HCT116 (cell line): ENCODE data around the gene CRYBA4.

Experiments used
- CEBPB ChIP-seq: IDR thresholded peaks from 2 replicates; pipeline ENCODE4 v1.6.1; 2012; ENCODE audit warnings: low read depth
- EZH2 ChIP-seq: fragments of 200-600 bp; sonication (generic); IDR thresholded peaks from 2 replicates; pipeline ENCODE4 v1.6.1; 2017; ENCODE audit warnings: antibody characterized with exemption, mixed run types
- EZH2phosphoT487 ChIP-seq: fragments of 200-600 bp; IDR thresholded peaks from 2 replicates; pipeline ENCODE4 v1.6.1; 2018; ENCODE audit warnings: antibody characterized with exemption, borderline replicate concordance
- FOSL1 ChIP-seq: IDR thresholded peaks from 2 replicates; pipeline ENCODE4 v1.6.1; 2012; ENCODE audit warnings: low read depth
- MAX ChIP-seq: IDR thresholded peaks from 2 replicates; pipeline ENCODE4 v1.6.1; 2012
- POLR2A ChIP-seq: IDR thresholded peaks from 2 replicates; pipeline ENCODE4 v1.7.0; 2011; ENCODE audit warnings: borderline replicate concordance; ENCODE audit not compliant: insufficient read depth, insufficient read length; ENCODE audit errors: extremely low read depth
- POLR2AphosphoS5 ChIP-seq: IDR thresholded peaks from 2 replicates; pipeline ENCODE4 v1.6.1; 2011; ENCODE audit warnings: mild to moderate bottlenecking, low read depth, low read length, moderate library complexity
- RAD21 ChIP-seq: IDR thresholded peaks from 2 replicates; pipeline ENCODE4 v1.6.1; 2012; ENCODE audit warnings: low read depth, mild to moderate bottlenecking
- SIN3A ChIP-seq: IDR thresholded peaks from 2 replicates; pipeline ENCODE4 v1.6.1; 2012; ENCODE audit warnings: low read depth
- SP1 ChIP-seq: IDR thresholded peaks from 2 replicates; pipeline ENCODE4 v1.6.1; 2012; ENCODE audit warnings: low read depth
- YY1 ChIP-seq: IDR thresholded peaks from 2 replicates; pipeline ENCODE4 v1.6.1; 2011; ENCODE audit warnings: low read length, low read depth, moderate library complexity, mild to moderate bottlenecking; ENCODE audit not compliant: insufficient replicate concordance; ENCODE audit errors: extremely low read depth
- TF ChIP-seq, protein P1 (sequence below), 3 experiments: fragments of 200-600 bp in 1 of 3; sonication (generic) in 1 of 3; IDR thresholded peaks in 2 of 3; conservative IDR thresholded peaks in 1 of 3; 2 replicates each; pipeline ENCODE4 v1.5.1; 2012 to 2017; ENCODE audit warnings: low read depth in 2 of 3, low read length in 2 of 3, antibody characterized with exemption in 1 of 3, borderline replicate concordance in 1 of 3, control low read depth in 1 of 3, mild to moderate bottlenecking in 1 of 3, mixed read lengths in 1 of 3, mixed run types in 1 of 3, moderate library complexity in 1 of 3; ENCODE audit not compliant: insufficient read depth in 1 of 3
- TF ChIP-seq, protein P2 (sequence below): IDR thresholded peaks from 2 replicates; pipeline ENCODE4 v1.6.1; 2012; ENCODE audit warnings: low read depth
- TF ChIP-seq, protein P3 (sequence below): IDR thresholded peaks from 2 replicates; pipeline ENCODE4 v1.6.1; 2012

DNA sequence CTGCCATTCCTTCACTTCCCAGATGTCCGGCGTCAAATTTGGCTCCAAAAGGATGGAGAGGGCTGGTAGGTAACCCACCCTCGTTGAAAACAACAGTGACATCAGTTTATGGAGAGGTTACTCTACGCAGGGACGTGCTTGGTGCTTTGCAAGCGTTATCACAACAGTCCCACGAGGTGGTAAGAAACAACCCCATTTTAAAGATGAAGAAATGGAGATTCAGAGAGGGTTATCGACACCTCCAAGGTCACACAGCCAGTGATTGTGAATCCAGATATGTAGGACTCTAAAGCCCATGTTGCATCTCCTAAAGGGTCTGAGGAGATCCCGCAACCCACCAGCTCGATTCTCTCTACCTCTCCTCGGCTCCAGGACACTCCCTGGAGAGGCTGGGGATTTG lies 36.4 kb downstream of the CRYBA4 start:
- TF ChIP-seq, protein P1, sequence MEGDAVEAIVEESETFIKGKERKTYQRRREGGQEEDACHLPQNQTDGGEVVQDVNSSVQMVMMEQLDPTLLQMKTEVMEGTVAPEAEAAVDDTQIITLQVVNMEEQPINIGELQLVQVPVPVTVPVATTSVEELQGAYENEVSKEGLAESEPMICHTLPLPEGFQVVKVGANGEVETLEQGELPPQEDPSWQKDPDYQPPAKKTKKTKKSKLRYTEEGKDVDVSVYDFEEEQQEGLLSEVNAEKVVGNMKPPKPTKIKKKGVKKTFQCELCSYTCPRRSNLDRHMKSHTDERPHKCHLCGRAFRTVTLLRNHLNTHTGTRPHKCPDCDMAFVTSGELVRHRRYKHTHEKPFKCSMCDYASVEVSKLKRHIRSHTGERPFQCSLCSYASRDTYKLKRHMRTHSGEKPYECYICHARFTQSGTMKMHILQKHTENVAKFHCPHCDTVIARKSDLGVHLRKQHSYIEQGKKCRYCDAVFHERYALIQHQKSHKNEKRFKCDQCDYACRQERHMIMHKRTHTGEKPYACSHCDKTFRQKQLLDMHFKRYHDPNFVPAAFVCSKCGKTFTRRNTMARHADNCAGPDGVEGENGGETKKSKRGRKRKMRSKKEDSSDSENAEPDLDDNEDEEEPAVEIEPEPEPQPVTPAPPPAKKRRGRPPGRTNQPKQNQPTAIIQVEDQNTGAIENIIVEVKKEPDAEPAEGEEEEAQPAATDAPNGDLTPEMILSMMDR (IDR thresholded peaks at IDR 0.05 in 2 of 3, conservative IDR thresholded peaks at IDR 0.05 in 1 of 3; ENCODE audit: borderline replicate concordance in 1 of 3, insufficient read depth in 1 of 3, low read depth in 2 of 3, low read length in 2 of 3): no peak
- TF ChIP-seq SIN3A (no peak), EZH2phosphoT487 (no peak), RAD21 (no peak), POLR2AphosphoS5 (no peak), POLR2A (no peak), SP1 (no peak), CEBPB (no peak), MAX (no peak), EZH2 (no peak), FOSL1 (no peak), YY1 (no peak)
- TF ChIP-seq, protein P2, sequence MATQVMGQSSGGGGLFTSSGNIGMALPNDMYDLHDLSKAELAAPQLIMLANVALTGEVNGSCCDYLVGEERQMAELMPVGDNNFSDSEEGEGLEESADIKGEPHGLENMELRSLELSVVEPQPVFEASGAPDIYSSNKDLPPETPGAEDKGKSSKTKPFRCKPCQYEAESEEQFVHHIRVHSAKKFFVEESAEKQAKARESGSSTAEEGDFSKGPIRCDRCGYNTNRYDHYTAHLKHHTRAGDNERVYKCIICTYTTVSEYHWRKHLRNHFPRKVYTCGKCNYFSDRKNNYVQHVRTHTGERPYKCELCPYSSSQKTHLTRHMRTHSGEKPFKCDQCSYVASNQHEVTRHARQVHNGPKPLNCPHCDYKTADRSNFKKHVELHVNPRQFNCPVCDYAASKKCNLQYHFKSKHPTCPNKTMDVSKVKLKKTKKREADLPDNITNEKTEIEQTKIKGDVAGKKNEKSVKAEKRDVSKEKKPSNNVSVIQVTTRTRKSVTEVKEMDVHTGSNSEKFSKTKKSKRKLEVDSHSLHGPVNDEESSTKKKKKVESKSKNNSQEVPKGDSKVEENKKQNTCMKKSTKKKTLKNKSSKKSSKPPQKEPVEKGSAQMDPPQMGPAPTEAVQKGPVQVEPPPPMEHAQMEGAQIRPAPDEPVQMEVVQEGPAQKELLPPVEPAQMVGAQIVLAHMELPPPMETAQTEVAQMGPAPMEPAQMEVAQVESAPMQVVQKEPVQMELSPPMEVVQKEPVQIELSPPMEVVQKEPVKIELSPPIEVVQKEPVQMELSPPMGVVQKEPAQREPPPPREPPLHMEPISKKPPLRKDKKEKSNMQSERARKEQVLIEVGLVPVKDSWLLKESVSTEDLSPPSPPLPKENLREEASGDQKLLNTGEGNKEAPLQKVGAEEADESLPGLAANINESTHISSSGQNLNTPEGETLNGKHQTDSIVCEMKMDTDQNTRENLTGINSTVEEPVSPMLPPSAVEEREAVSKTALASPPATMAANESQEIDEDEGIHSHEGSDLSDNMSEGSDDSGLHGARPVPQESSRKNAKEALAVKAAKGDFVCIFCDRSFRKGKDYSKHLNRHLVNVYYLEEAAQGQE: no peak
- TF ChIP-seq, protein P3, sequence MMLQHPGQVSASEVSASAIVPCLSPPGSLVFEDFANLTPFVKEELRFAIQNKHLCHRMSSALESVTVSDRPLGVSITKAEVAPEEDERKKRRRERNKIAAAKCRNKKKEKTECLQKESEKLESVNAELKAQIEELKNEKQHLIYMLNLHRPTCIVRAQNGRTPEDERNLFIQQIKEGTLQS: no peak
